COLO668 (cell line): ENCODE results near the gene DCAF5.
A peak's percentile ranks its signal among the peaks of the same experiment; 100 is the strongest.

ENCODE experiments used
- DNase-seq: peaks from one replicate; lab custom pipeline; 2025; ENCODE audit not compliant: unreplicated experiment; lab: John Stamatoyannopoulos, UW

The DCAF5 gene

DNA sequence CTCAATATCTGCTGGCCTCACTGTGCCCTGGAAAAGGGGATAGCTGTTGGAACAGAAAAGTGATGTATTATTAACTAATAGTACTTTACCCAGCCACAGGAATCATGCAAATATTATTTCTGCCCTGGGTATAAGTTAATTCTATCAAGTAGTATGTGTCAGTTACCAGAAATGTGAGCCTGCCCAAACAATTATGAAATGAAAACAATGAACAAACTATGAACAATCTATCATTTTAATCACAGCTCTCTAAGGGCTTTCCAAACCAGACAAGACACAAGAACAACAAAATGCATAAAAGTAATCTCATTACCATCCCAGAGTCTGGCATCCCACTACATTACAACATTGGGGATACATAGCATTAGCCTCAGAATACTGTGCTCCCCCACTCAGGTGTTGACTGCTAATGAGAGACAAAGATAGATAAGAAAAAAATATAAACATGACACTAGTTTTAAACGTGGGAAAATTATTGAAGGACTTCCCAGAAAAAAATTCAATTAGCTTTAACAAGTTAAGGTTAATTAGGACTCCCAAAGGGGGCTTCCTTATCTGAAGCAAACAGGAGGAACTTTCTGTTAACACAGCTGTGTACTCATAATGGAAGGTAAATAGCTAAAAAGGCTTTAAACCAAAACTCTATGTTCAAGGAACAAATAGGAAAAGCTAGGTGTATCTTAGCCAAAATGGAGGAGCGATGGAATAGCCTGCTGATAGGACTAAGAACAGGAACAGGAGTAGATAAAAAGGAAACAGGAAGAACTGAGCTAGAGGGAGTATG, 3.3 kb downstream of the DCAF5 start:
- no peak for DNase-seq

GRCh38 chr14:69142101-69142500, 10.8 kb downstream of the DCAF5 start:
- no peak for DNase-seq

GRCh38 chr14:69141550-69141949, 11.4 kb downstream of the DCAF5 start:
- DNase-seq: no peak

DNA sequence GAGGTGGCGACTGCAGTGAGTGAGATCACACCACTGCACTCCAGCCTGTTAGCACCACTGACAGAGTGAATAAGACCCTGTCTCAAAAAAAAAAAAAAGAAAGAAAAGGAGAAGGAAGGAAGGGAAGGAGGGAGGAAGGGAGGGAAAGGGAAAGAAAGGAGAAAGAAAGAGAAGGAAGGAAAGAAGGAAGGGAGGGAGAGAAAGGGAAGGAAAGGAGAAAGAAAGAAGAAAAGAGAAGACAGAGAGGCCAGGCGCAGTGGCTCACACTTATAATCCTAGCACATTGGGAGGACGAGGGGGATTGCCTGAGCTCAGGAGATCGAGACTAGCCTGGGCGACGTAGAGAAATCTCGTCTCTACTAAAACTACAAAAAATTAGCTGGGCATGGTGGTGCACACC, 13.2 kb downstream of the DCAF5 start:
- DNase-seq: no peak

GRCh38 chr14:69137843-69138535, 14.9 kb downstream of the DCAF5 start:
- DNase-seq: no peak

DNA sequence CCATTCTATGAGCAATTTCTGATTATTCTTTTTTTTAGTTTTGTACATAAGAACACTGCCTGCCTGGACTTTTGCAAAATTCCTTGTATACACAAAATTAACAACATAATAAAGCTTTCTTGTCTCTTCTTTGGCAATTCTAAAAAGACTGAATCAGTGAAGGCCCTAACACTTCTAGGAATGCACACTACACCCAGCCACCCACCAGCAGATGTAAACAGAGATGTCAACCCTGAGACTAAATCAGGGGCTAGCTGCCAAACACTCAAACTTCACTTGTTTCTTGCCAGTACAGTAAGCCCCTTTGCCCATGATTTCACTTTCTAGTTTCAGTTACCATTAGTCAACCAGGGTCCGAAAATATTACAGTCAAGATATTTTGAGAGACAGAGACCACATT, 15.5 kb downstream of the DCAF5 start:
- no peak for DNase-seq

DNA sequence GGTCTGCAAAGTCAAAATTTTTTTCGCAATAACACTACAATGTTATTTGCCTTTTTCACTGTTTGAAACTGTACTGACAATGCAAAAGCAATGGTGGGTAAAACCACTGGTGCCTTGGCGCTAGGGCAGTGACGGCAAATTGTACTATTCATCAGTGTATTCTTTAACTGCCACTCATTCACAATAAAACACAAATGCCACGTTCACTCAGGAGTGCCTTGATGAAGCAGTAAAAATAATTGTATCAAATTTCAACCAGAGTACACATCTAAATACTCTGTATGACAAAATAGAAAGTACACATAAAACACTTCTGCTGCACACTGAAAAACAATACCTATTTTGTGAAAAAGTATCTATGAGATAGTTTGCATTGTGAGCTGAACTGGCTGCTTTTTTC, 17.8 kb downstream of the DCAF5 start:
- DNase-seq: peak; percentile 21

DNA sequence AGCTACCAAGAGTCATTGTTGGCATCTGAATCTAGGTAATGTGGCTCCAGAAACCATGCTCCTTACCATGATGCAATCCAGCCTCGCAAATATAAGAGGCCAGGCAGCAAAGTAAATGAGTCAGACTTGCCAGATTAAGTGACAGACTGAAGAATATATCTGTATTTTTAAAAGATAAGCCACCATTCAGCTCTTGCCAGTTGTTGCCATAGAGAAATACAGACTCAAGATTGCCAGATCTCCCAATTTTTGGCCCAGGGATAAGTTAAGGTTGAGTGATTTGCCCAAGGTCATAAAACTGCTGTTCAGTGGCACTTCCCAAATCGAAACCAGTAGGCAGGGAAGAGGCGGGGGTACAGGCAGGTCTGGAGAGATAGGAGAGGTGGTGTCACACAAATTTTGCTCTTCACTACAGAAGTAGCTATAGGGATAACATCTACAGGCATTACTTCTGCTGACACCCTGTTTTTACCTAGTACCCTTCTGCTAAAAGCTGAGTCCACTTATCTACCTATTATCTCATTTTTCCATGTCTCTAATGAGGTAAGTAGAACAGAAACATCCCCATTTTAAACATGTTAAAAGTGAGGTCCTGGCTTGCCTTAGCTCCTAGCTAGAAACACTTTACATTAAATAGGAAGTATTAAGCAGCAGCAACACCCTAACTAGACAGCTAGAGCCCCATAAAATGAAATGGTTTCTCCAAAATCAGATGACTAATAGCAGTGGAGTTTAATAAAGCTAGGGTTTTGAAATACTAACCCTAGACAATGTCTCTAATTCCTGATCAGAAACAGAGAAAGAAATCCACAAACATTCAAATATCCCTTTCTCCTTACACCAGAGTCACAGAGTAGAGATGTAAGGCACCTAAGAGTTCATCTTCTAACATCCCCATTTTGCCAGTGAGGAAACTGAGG, 19.5 kb downstream of the DCAF5 start:
- DNase-seq: no peak

DNA sequence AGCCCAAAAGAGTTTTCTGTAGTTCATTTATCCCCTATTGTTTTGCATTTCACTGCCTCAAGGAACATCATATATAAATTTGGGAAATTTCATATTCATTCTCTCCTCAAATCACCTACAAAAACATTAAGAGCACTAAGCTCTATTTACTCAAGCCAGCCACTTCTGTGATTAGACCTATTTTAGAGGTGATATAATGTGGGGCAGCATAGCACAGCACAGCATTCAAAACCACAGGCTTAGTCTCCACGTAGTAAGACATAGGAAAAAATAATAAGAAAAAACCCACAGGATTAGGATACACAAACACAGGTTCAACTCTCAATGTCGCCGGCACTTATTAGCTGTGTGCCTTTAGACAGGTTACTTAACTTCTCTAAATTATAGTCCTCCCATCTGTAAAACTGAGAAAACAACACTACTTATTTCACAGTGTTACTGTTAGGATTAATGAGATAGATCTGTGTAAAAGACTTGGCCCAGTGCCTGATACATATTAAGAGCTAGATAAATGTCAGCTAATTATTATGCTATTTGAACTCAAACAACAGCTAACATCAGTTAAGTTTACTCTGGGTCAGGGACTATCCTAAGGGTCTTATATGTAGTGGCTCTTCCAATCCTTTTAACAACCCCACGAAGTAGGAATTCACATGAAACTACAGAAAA, 20.3 kb downstream of the DCAF5 start:
- no peak for DNase-seq

GRCh38 chr14:69131176-69131575, 21.7 kb downstream of the DCAF5 start:
- no peak for DNase-seq

DNA sequence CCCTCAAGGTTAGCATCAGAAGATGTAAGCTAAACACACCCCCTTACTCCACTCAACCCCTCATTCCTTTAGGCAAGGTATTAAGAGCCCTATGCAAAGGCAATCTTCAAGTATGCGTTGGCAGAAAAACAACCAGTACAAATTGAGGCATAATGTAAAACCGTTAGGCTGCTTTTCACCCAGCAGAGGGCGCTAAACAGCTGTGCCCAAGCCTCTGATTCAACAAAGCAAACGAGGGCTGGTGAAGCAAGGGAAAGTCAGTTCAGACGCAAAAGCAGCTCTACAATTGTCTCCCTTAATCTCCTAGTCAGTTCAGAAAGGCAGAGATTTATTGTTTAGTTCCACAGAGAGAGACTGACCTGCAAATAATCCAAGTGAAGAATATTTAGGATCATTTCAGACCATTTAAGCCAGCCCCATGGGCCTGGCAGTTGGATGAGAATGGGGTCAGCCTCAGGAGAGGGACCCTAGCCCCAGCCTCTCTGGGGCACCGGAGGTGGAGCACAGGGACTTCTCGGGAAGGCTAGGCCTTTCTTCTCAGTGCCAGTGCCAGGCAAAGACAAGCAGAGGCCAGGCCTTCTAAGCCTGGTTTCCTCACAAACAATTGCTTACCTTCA, 23.5 kb downstream of the DCAF5 start:
- DNase-seq: peak; percentile 66

- DNase-seq: no peak
Measured at GRCh38 chr14:69118305-69118704, 34.6 kb downstream of the DCAF5 start.

DNA sequence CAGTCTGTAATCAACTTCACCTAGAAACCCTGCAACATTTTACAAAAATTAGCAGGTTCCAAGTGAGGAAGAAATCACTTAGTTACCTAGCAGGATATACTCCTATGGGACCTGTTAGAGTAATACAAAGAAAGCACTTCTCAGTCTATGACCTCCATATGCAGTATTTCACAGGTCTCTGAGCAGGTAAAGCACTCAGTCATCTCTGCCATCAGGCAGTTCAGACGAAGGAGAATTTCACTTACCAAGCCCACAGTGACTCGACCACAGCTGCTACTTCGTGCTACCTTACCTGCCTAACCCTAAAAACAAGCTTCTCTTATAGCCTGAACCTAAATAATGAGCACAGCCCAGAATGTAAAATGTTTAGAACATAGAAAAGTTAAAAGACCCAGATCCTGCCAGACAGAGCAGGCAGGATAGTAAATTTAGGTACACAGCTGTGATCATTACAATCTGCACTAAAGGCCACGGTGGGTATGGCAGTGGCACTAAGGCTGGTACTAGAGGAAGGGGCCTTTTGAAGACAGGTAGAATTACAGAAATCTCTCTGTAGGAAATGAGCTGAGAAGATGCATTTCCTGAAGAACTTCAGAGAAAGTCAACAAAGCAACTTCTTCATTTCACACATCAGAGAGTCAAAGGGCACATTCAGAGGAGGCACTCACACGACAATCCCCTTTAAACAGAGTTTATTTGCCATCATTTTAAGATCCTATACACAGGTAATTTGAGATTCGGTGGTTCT, 35.7 kb downstream of the DCAF5 start:
- DNase-seq: no peak

GRCh38 chr14:69115407-69116185, 37.3 kb downstream of the DCAF5 start:
- DNase-seq: no peak

- no peak for DNase-seq
Measured at GRCh38 chr14:69114763-69115162, 38.2 kb downstream of the DCAF5 start.

DNA sequence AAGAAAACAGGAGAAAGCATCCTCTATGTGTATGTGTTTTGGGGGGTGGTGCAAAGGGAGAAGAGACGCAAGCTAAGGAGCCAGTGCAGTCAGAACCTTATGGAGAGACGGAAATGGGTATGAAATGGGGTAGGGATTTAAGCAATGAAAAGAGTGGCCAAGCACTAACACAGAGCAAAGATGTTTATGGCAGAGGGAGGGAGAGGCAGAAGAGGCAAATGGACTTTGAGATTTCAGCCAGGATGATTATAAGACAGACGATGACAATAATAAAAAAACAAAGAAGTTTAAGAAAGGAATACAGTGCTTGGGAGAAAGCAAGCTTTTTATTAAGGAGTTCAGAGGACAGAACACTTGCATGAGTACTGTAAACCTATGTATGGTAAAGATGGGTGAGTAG, 44.6 kb downstream of the DCAF5 start:
- DNase-seq: no peak

GRCh38 chr14:69107407-69108003, 45.4 kb downstream of the DCAF5 start:
- DNase-seq: peak; percentile 50

DNA sequence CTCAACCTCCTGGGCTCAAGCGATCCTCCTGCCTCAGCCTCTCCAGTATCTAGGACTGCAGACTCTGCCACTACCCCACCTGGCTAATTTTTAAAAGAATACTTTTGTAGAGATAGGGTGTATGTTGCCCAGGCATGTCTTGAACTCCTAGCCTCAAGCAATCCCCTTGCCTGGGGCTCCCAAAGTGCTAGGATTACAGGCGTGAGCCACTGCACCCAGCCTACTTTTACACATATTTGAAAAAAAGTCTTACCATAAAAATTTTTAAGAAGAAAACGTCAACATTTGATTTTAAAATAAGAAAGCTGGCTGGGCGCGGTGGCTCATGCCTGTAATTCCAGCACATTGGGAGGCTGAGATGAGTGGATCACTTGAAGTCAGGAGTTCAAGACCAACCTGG, 46.5 kb downstream of the DCAF5 start:
- no peak for DNase-seq

DNA sequence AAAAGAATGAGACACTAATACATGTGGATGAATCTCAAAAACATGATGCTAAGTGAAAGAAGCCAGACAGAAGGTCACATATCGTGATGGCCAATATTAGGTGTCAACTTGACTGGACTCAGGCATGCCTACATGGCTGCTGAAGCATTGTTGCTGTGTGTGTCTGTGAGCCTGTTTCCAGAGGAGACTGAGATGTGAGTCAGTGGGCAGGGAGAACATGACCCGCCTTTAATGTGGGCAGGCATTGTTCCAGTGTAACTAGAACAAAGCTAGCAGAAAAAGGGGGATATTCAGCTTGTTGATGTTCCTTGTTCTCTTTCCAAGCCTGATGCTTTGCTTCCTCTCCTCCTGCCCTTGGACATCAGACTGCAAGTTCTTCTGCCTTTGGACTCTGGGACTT, 47.6 kb downstream of the DCAF5 start:
- no peak for DNase-seq
